Ovary (tissue), 3 donors: Measurements from ENCODE around the gene OLIG2.

ENCODE experiments used
- POLR2A ChIP-seq: fragments of 450-650 bp; IDR thresholded peaks from one replicate; pipeline ENCODE4 v1.6.1; 2017; ENCODE audit warnings: antibody characterized with exemption, mild to moderate bottlenecking, moderate library complexity
- TF ChIP-seq, protein P1 (sequence below), 3 donors: fragments of 450-650 bp in 2 of 3; fragments of 200-600 bp in 1 of 3; IDR thresholded peaks; one replicate each; pipeline versions ENCODE4 v1.5.1 to v1.8.0; 2016 to 2022; ENCODE audit warnings: antibody characterized with exemption in 3 of 3, mild to moderate bottlenecking in 1 of 3
- donor health status: DM: no; HTN: no; CAD: no.

DNA sequence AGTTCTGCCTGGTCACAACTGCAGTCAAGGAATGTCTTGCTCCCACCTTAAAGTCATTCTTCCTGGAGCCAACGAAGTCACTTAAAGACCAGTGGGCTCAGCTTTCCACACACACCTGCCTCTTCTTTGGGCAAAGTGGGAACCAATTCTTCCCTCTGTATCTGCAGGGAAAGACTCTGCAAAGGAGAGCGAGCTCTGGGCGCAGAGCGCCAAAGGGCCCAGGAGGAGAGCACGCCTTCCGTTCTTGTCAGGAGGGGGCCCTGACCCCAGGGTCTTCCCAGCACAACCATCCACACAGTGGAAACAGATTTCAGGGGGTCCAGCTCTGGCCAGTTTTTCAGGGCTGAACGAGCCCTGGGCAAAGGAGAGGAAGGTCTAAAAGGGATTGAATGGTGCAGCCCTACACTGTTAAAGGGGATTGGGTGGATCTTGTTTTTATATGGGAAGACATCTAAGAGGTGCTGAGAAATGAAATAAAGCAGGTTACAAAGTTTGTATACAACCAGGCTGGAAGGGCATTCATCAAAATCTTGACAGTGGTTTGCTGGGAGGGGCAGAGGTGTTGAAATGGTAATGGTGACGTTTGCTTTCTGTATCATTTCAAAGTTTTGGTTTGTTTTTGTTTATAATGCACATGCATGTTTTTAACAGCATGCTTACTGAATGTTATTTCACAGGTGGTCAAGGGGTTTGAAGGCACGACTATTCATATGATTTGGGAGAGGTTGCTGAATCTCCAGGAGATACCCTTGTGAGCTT lies 6.8 kb upstream of the OLIG2 start:
- TF ChIP-seq, protein P1, sequence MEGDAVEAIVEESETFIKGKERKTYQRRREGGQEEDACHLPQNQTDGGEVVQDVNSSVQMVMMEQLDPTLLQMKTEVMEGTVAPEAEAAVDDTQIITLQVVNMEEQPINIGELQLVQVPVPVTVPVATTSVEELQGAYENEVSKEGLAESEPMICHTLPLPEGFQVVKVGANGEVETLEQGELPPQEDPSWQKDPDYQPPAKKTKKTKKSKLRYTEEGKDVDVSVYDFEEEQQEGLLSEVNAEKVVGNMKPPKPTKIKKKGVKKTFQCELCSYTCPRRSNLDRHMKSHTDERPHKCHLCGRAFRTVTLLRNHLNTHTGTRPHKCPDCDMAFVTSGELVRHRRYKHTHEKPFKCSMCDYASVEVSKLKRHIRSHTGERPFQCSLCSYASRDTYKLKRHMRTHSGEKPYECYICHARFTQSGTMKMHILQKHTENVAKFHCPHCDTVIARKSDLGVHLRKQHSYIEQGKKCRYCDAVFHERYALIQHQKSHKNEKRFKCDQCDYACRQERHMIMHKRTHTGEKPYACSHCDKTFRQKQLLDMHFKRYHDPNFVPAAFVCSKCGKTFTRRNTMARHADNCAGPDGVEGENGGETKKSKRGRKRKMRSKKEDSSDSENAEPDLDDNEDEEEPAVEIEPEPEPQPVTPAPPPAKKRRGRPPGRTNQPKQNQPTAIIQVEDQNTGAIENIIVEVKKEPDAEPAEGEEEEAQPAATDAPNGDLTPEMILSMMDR (IDR thresholded peaks at IDR 0.05), result no peak
- no peak for TF ChIP-seq POLR2A
